GM21367 (cell line): ENCODE results near the gene ZBTB16.
"Not testable (repeated sequence)": the region's sequence is repeated elsewhere in the genome, so short reads cannot be mapped to it uniquely, and the experiment has no call there.

Source experiments
- ATAC-seq: cut with Tn5 transposase; IDR thresholded peaks from one replicate; pipeline ENCODE4 v1.9.1; 2021; ENCODE audit not compliant: unreplicated experiment

Gene ZBTB16

GRCh38 chr11:114044042-114044871, 15.3 kb upstream of the ZBTB16 start:
- ATAC-seq, result no peak

- ATAC-seq, result no peak
Measured at GRCh38 chr11:114047327-114047726, 12.2 kb upstream of the ZBTB16 start.

- ATAC-seq, result no peak
Measured at GRCh38 chr11:114049050-114049449, 10.5 kb upstream of the ZBTB16 start.

- ATAC-seq, result not testable (repeated sequence)
Measured at GRCh38 chr11:114049766-114050165, 9.7 kb upstream of the ZBTB16 start.

- no peak for ATAC-seq
Measured at GRCh38 chr11:114050258-114050927, 9.1 kb upstream of the ZBTB16 start.

- no peak for ATAC-seq
Measured at GRCh38 chr11:114051558-114051957, 8.0 kb upstream of the ZBTB16 start.

- no peak for ATAC-seq
Measured at GRCh38 chr11:114052160-114052559, 7.4 kb upstream of the ZBTB16 start.

- no peak for ATAC-seq
Measured at GRCh38 chr11:114053406-114053805, 6.1 kb upstream of the ZBTB16 start.

GRCh38 chr11:114054806-114055205, 4.7 kb upstream of the ZBTB16 start:
- ATAC-seq, result no peak

- ATAC-seq, result no peak
Measured at GRCh38 chr11:114056409-114056808, 3.1 kb upstream of the ZBTB16 start.

GRCh38 chr11:114057147-114057546, 2.4 kb upstream of the ZBTB16 start:
- no peak for ATAC-seq

GRCh38 chr11:114057605-114058004, 1.9 kb upstream of the ZBTB16 start:
- ATAC-seq, result no peak

GRCh38 chr11:114058026-114058706, 1.3 kb upstream of the ZBTB16 start:
- ATAC-seq, result no peak

GRCh38 chr11:114058871-114059277, 637 bp upstream of the ZBTB16 start:
- ATAC-seq, result no peak

GRCh38 chr11:114059984-114060391, 477 bp downstream of the ZBTB16 start:
- ATAC-seq, result no peak

- ATAC-seq, result no peak
Measured at GRCh38 chr11:114060392-114061047, 1.0 kb downstream of the ZBTB16 start.

- ATAC-seq, result no peak
Measured at GRCh38 chr11:114061048-114061680, 1.7 kb downstream of the ZBTB16 start.

- ATAC-seq, result no peak
Measured at GRCh38 chr11:114061681-114062049, 2.2 kb downstream of the ZBTB16 start.

- ATAC-seq, result no peak
Measured at GRCh38 chr11:114062272-114062671, 2.8 kb downstream of the ZBTB16 start.

GRCh38 chr11:114063149-114063828, 3.8 kb downstream of the ZBTB16 start:
- no peak for ATAC-seq
